CD4-positive, alpha-beta T cell (primary cell): ENCODE measurements around the gene PIK3R2. TPM values are rescaled to one million over a fixed set of nuclear protein-coding genes. Genes with fewer than 3 reads are reported as not detected.

ENCODE experiments used
- ATAC-seq: fragments of 200-7000 bp; cut with Tn5 transposase; one replicate; pipeline ENCODE4 v1.10.0; 2022; ENCODE audit warnings: mild to moderate bottlenecking; ENCODE audit not compliant: poor library complexity
- CTCF ChIA-PET: fragments of 350-600 bp; sonication (Branson Sonifier 250); formaldehyde crosslinking; loops from one replicate; lab custom pipeline; 2021; ENCODE audit warnings: antibody characterized with exemption, inconsistent platforms; lab: Charles Lee
- POLR2A ChIA-PET: fragments of 350-600 bp; sonication (Branson Sonifier 250); formaldehyde crosslinking; loops from one replicate; lab custom pipeline; 2021; ENCODE audit warnings: antibody characterized with exemption, inconsistent platforms; lab: Charles Lee
- DNase-seq, 14 experiments: peaks; one replicate each; pipeline ENCODE4 v3.0.0-alpha.2; 2013 to 2020; ENCODE audit warnings: mixed read lengths in 2 of 14
- H3K27ac ChIP-seq, 2 donors: one replicate each; pipeline versions ENCODE4 v1.5.1 to v1.7.0; 2013; ENCODE audit warnings: low read length in 2 of 2, low read depth in 1 of 2, mild to moderate bottlenecking in 1 of 2
- H3K27me3 ChIP-seq, 2 experiments: 1 replicate in 1 of 2; 2 replicates in 1 of 2; pipeline versions ENCODE4 v1.6.1 to v1.7.0; 2013; ENCODE audit warnings: low read length in 2 of 2, control low read depth in 1 of 2, mild to moderate bottlenecking in 1 of 2, moderate library complexity in 1 of 2; ENCODE audit not compliant: insufficient read depth in 2 of 2, control insufficient read depth in 1 of 2
- H3K36me3 ChIP-seq: one replicate; pipeline ENCODE4 v1.6.1; 2013; ENCODE audit warnings: low read length, control low read depth; ENCODE audit not compliant: insufficient read depth
- H3K4me1 ChIP-seq: one replicate; pipeline ENCODE4 v1.6.1; 2013; ENCODE audit warnings: low read length, control low read depth; ENCODE audit not compliant: insufficient read depth
- H3K4me3 ChIP-seq: one replicate; pipeline ENCODE4 v1.5.1; 2013; ENCODE audit warnings: mild to moderate bottlenecking, low read length, moderate library complexity
- H3K9me3 ChIP-seq, 2 experiments: 1 replicate in 1 of 2; 2 replicates in 1 of 2; pipeline versions ENCODE4 v1.6.1 to v1.7.0; 2013; ENCODE audit warnings: low read length in 2 of 2, mild to moderate bottlenecking in 2 of 2, control low read depth in 1 of 2, moderate library complexity in 1 of 2; ENCODE audit not compliant: control insufficient read depth in 1 of 2, insufficient read depth in 1 of 2
- H3K27ac Mint-ChIP-seq: one replicate; pipeline ENCODE4 v1.8.0; 2020; ENCODE audit warnings: mixed read lengths
- H3K27me3 Mint-ChIP-seq: one replicate; pipeline ENCODE4 v1.8.0; 2021; ENCODE audit warnings: mixed read lengths
- H3K36me3 Mint-ChIP-seq: one replicate; pipeline ENCODE4 v1.8.0; 2021; ENCODE audit warnings: low read depth, mixed read lengths
- H3K4me1 Mint-ChIP-seq: one replicate; pipeline ENCODE4 v1.8.0; 2021; ENCODE audit warnings: low read depth, mixed read lengths
- H3K4me3 Mint-ChIP-seq: one replicate; pipeline ENCODE4 v1.8.0; 2020; ENCODE audit warnings: mild to moderate bottlenecking, mixed read lengths
- H3K9me3 Mint-ChIP-seq: one replicate; pipeline ENCODE4 v1.8.0; 2020; ENCODE audit warnings: mixed read lengths
- intact Hi-C, 2 experiments: fragments of 100-400 bp; cut with DNase I in 1 of 2; cut with micrococcal nuclease in 1 of 2; formaldehyde crosslinking; loops; one replicate each; pipeline versions ENCODE4 v1.15.1 to v1.9.0; 2023 to 2025; cut with DNase I, micrococcal nuclease
- total RNA-seq, 174 experiments: library from RNA in 2 of 174; stranded (reverse) in 2 of 174; gene quantifications; one replicate each; pipeline ENCODE4 v1.2.3 and lab custom pipeline; 2021 to 2026
- TF ChIP-seq, protein P1 (sequence below): fragments of 200-600 bp; IDR thresholded peaks from one replicate; pipeline ENCODE4 v1.8.0; 2022; ENCODE audit warnings: antibody characterized with exemption, mild to moderate bottlenecking

PIK3R2 gene
- total RNA-seq, 2 experiments from 2014 or later = 4.6 to 5.6 TPM

- ChIA-PET CTCF (interaction anchor here (0.8 to 3.2 kb wide), 2 partner anchors 10 to 57 kb away, joined by 3 to 21 read pairs; partner anchors contain the start of gene RAB3A), POLR2A (interaction anchor here (0.5 to 4.3 kb wide), 5 partner anchors 9 to 217 kb away, joined by 3 to 73 read pairs (median 3); partner anchors contain the start of genes JUND and RAB3A)
- TF ChIP-seq, protein P1, sequence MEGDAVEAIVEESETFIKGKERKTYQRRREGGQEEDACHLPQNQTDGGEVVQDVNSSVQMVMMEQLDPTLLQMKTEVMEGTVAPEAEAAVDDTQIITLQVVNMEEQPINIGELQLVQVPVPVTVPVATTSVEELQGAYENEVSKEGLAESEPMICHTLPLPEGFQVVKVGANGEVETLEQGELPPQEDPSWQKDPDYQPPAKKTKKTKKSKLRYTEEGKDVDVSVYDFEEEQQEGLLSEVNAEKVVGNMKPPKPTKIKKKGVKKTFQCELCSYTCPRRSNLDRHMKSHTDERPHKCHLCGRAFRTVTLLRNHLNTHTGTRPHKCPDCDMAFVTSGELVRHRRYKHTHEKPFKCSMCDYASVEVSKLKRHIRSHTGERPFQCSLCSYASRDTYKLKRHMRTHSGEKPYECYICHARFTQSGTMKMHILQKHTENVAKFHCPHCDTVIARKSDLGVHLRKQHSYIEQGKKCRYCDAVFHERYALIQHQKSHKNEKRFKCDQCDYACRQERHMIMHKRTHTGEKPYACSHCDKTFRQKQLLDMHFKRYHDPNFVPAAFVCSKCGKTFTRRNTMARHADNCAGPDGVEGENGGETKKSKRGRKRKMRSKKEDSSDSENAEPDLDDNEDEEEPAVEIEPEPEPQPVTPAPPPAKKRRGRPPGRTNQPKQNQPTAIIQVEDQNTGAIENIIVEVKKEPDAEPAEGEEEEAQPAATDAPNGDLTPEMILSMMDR = no peak
- no peak for ATAC-seq
- peak in 9 of 14 experiments; percentile 10 to 69 (median 36) for DNase-seq
- peaks cover 30% of the 10 kb centered on the region for H3K4me1 ChIP-seq
- H3K27me3 Mint-ChIP-seq = no peaks in the 10 kb centered on the region
- H3K36me3 Mint-ChIP-seq = peaks cover 36% of the 10 kb centered on the region
- intact Hi-C loops = loop anchor here (5.0 kb wide), 3 partner anchors 42 to 133 kb away; partner anchors contain the start of gene PIK3R2 (in 1 of the 2)
- H3K27ac Mint-ChIP-seq = peak overlapping the region; percentile 39
- no peaks in the 10 kb centered on the region for H3K9me3 ChIP-seq
- H3K4me3 ChIP-seq = no peak overlapping the region
- no peaks in the 10 kb centered on the region for H3K9me3 Mint-ChIP-seq
- peak overlapping the region; percentile 90 for H3K4me3 Mint-ChIP-seq
- H3K27me3 ChIP-seq = no peaks in the 10 kb centered on the region
- peaks cover 28% of the 10 kb centered on the region for H3K36me3 ChIP-seq
- peaks cover 29% of the 10 kb centered on the region for H3K4me1 Mint-ChIP-seq
- no peak overlapping the region for H3K27ac ChIP-seq
Measured at GRCh38 chr19:18194554-18195238, 41.7 kb downstream of the PIK3R2 start.

- Mint-ChIP-seq H3K4me1 (peaks cover 31% of the 10 kb centered on the region), H3K4me3 (peak overlapping the region; percentile 45), H3K9me3 (no peaks in the 10 kb centered on the region), H3K36me3 (peaks cover 45% of the 10 kb centered on the region), H3K27ac (no peak overlapping the region), H3K27me3 (no peaks in the 10 kb centered on the region)
- no peak overlapping the region for H3K27ac ChIP-seq
- ChIA-PET POLR2A (no interaction called here), CTCF (no interaction called here)
- H3K9me3 ChIP-seq = no peaks in the 10 kb centered on the region
- ATAC-seq (no peak), DNase-seq (no peak)
- TF ChIP-seq, protein P1 = no peak
- no peaks in the 10 kb centered on the region for H3K27me3 ChIP-seq
- intact Hi-C loops = no loop called here
- H3K4me1 ChIP-seq = peaks cover 30% of the 10 kb centered on the region
- H3K36me3 ChIP-seq = peaks cover 30% of the 10 kb centered on the region
- H3K4me3 ChIP-seq = no peak overlapping the region
Measured at GRCh38 chr19:18196511-18196845, 43.5 kb downstream of the PIK3R2 start.

DNA sequence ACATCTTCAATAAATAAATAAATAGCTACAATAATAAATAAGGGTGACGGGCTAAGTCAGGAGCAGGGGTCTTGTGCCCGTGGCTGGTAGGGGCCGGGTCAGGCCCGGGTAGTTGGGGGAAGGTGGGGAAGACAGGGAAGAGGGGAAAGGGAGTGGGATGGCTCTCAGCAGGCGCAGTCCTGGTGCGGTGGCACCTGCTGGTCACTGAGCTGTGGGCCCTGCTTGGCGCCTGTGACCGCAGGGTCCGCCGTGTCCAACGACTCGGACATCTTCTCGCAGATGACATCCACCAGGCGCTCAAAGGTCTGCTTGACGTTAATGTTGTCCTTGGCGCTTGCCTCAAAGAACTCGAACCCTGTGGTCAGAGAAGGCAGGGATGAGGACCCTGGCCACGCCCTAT is 44.3 kb downstream of the PIK3R2 start:
- no peak overlapping the region for H3K27ac Mint-ChIP-seq
- CTCF ChIA-PET = no interaction called here
- ATAC-seq (no peak), DNase-seq (no peak)
- TF ChIP-seq, protein P1 = no peak
- Histone ChIP-seq H3K9me3 (no peaks in the 10 kb centered on the region), H3K36me3 (peaks cover 35% of the 10 kb centered on the region), H3K27ac (no peak overlapping the region), H3K4me3 (no peak overlapping the region), H3K27me3 (no peaks in the 10 kb centered on the region), H3K4me1 (peaks cover 24% of the 10 kb centered on the region)
- peaks cover 52% of the 10 kb centered on the region for H3K36me3 Mint-ChIP-seq
- intact Hi-C loops = no loop called here
- peaks cover 33% of the 10 kb centered on the region for H3K4me1 Mint-ChIP-seq
- no peak overlapping the region for H3K4me3 Mint-ChIP-seq
- no peaks in the 10 kb centered on the region for H3K27me3 Mint-ChIP-seq
- H3K9me3 Mint-ChIP-seq = no peaks in the 10 kb centered on the region
- POLR2A ChIA-PET = no interaction called here
